Pancreas (tissue), 10 donors: ENCODE measurements around the gene BEND2. TPM values are rescaled to one million over a fixed set of nuclear protein-coding genes. Genes with fewer than 3 reads are reported as not detected.

Source experiments
- ATAC-seq, 4 donors: fragments of 200-7000 bp; cut with Tn5 transposase; one replicate each; pipeline versions ENCODE4 v1.8.0 to v1.9.1; 2020; ENCODE audit warnings: mild to moderate bottlenecking in 4 of 4, moderate library complexity in 4 of 4
- DNase-seq, 6 donors: peaks; one replicate each; pipeline ENCODE4 v3.0.0-alpha.2; 2020
- FAIRE-seq: peaks from 2 replicates; lab custom pipeline; 2012; peaks lifted over from hg19 to GRCh38; lab: Jason Lieb, UNC
- H3K27ac ChIP-seq, 4 donors: fragments of 200-600 bp; sonication (generic); 1 replicate in 3 of 4; 2 replicates in 1 of 4; pipeline versions ENCODE4 v1.5.0 to v1.8.0; 2020
- H3K27me3 ChIP-seq, 4 donors: fragments of 200-600 bp; one replicate each; pipeline ENCODE4 v1.8.0; 2021
- H3K36me3 ChIP-seq, 3 donors: fragments of 200-600 bp; sonication (generic) in 1 of 3; one replicate each; pipeline versions ENCODE4 v1.5.0 to v1.8.0; 2020 to 2021
- H3K4me1 ChIP-seq, 3 donors: fragments of 200-600 bp; one replicate each; pipeline ENCODE4 v1.8.0; 2021
- H3K4me3 ChIP-seq, 4 donors: fragments of 200-600 bp; sonication (generic) in 2 of 4; one replicate each; pipeline versions ENCODE4 v1.5.0 to v1.8.0; 2020 to 2021
- H3K9me3 ChIP-seq, 4 donors: fragments of 200-600 bp; one replicate each; pipeline ENCODE4 v1.8.0; 2021
- CTCF ChIP-seq, 4 donors: fragments of 200-600 bp; sonication (generic) in 3 of 4; IDR thresholded peaks; one replicate each; pipeline versions ENCODE4 v1.5.0 to v1.8.0; 2021; ENCODE audit warnings: antibody characterized with exemption in 4 of 4
- WGBS, 2 donors: extraction: QIAGEN DNeasy Blood & Tissue Kit; methylation state at CpG; one replicate each; pipeline ENCODE4 v1.1.7; 2013; 5-methylcytosine and 5-hydroxymethylcytosine counted together
- intact Hi-C, 3 donors: fragments of 100-400 bp; cut with DNase I; formaldehyde crosslinking; loops; one replicate each; pipeline versions ENCODE4 v1.11.1 to v1.14.2; 2022
- polyA plus RNA-seq, 2 donors: library from polyadenylated mRNA; stranded (reverse); fragments of 200-250 nt; gene quantifications; one replicate each; pipeline ENCODE4 v1.2.3, GENCODE V29; 2013
- total RNA-seq, 6 donors: library from RNA; stranded (reverse); fragmentation: NEBNext Ultra II Directional in 4 of 6; extraction: Animal tissue kit (Norgen Biotek cat#: 25700) in 4 of 6; gene quantifications; one replicate each; pipeline versions ENCODE4 v1.2.1 to v1.2.4, GENCODE V29; 2021 to 2023
- donor health status: healthy with polysubstance abuse.
- donor health status: DM: no; HTN: no; CAD: no; lungs with moderate emphysema.
- donor health status: DM: no; HTN: no; CAD: no.
- donor health status: control.
- donor health status: control.
- donor health status: Bipolar disorder and iron deficiency.
- donor health status: DM: yes; HTN: yes; CAD: no.
- donor health status: DM: no; HTN: no; CAD: no.
- donor health status: DM: no; HTN: no; CAD: no.
- donor health status: DM: yes; HTN: yes; CAD: no.

The BEND2 gene
- total and polyA plus RNA-seq, 8 donors = not detected

GRCh38 chrX:18227458-18227857 lies 6.8 kb upstream of the BEND2 start:
- TF ChIP-seq CTCF (IDR thresholded peaks at IDR 0.05) = no peak
- 70 to 82% methylated on average over 7 of the region's 7 CpGs for whole genome bisulfite sequencing, 2 donors
- DNase-seq (no peak), FAIRE-seq (no peak), ATAC-seq (no peak)
- Histone ChIP-seq H3K4me3 (no peak overlapping the region), H3K4me1 (no peaks in the 10 kb centered on the region), H3K27ac (no peak overlapping the region), H3K36me3 (no peaks in the 10 kb centered on the region), H3K27me3 (no peaks in the 10 kb centered on the region), H3K9me3 (no peaks in the 10 kb centered on the region)
- intact Hi-C loops = no loop called here

- ATAC-seq (no peak), DNase-seq (no peak), FAIRE-seq (peak; percentile 94)
- Histone ChIP-seq H3K4me1 (no peaks in the 10 kb centered on the region), H3K9me3 (no peaks in the 10 kb centered on the region), H3K36me3 (no peaks in the 10 kb centered on the region), H3K27ac (no peak overlapping the region), H3K27me3 (peaks cover 0 to 10% (median 0%) of the 10 kb centered on the region in 4 donors), H3K4me3 (no peak overlapping the region)
- TF ChIP-seq CTCF (IDR thresholded peaks at IDR 0.05) = no peak
- 10 to 16% methylated on average over 2 of the region's 2 CpGs for WGBS, 2 donors
- intact Hi-C loops = no loop called here
These were observed 10.2 kb downstream of the BEND2 start for GRCh38 chrX:18210470-18210869.

- WGBS, 2 donors = 54 to 80% methylated on average over 7 to 8 of the region's 8 CpGs
- H3K27ac ChIP-seq = no peak overlapping the region
- peaks cover 0 to 7% (median 1%) of the 10 kb centered on the region in 4 donors for H3K27me3 ChIP-seq
- no peaks in the 10 kb centered on the region for H3K36me3 ChIP-seq
- intact Hi-C loops = no loop called here
- no peaks in the 10 kb centered on the region for H3K4me1 ChIP-seq
- H3K4me3 ChIP-seq = no peak overlapping the region
- FAIRE-seq = no peak
- DNase-seq = no peak
- TF ChIP-seq CTCF (IDR thresholded peaks at IDR 0.05) = no peak
- H3K9me3 ChIP-seq = no peaks in the 10 kb centered on the region
- no peak for ATAC-seq
These were observed 14.0 kb downstream of the BEND2 start for GRCh38 chrX:18206657-18207056.

- FAIRE-seq = no peak
- WGBS, 2 donors = 65 to 73% methylated on average over 5 of the region's 5 CpGs
- no peak for DNase-seq
These were observed 17.1 kb downstream of the BEND2 start for GRCh38 chrX:18203631-18204030.

More at GRCh38 chrX:18203631-18204030, 17.1 kb downstream of the BEND2 start:
- ATAC-seq = no peak
- H3K4me3 ChIP-seq = no peak overlapping the region
- H3K36me3 ChIP-seq = no peaks in the 10 kb centered on the region
- no peak for TF ChIP-seq CTCF (IDR thresholded peaks at IDR 0.05)
- no peaks in the 10 kb centered on the region for H3K4me1 ChIP-seq
- H3K27ac ChIP-seq = no peak overlapping the region
- peaks cover 0 to 7% (median 2%) of the 10 kb centered on the region in 4 donors for H3K27me3 ChIP-seq
- H3K9me3 ChIP-seq = no peaks in the 10 kb centered on the region
- intact Hi-C loops = no loop called here
